OCI-M2 (cell line): ENCODE data around the gene DTX3.
"Not testable (repeated sequence)": the region's sequence is repeated elsewhere in the genome, so short reads cannot be mapped to it uniquely, and the experiment has no call there.

ENCODE experiments used
- DNase-seq: peaks from one replicate; lab custom pipeline; 2025; ENCODE audit not compliant: unreplicated experiment; lab: John Stamatoyannopoulos, UW

DTX3 gene

GRCh38 chr12:57631566-57632072 lies 27.0 kb downstream of the DTX3 start:
- no peak for DNase-seq

GRCh38 chr12:57632073-57632957 lies 27.7 kb downstream of the DTX3 start:
- DNase-seq: no peak

GRCh38 chr12:57632958-57633840 lies 28.6 kb downstream of the DTX3 start, which contains the start of gene B4GALNT1:
TSS of gene B4GALNT1 (minus strand) at chr12:57633201. CDS start at chr12:57632132, 1,069 bp downstream.
- DNase-seq: no peak

- DNase-seq: not testable (repeated sequence)
Measured at GRCh38 chr12:57636731-57637130, 32.1 kb downstream of the DTX3 start.

GRCh38 chr12:57637364-57637763 lies 32.7 kb downstream of the DTX3 start:
- no peak for DNase-seq

GRCh38 chr12:57638096-57638495 lies 33.5 kb downstream of the DTX3 start:
- no peak for DNase-seq

GRCh38 chr12:57640175-57641042 lies 35.8 kb downstream of the DTX3 start:
- no peak for DNase-seq

GRCh38 chr12:57641699-57642442 lies 37.2 kb downstream of the DTX3 start:
- DNase-seq: no peak

- not testable (repeated sequence) for DNase-seq
Measured at GRCh38 chr12:57645990-57646658, 41.5 kb downstream of the DTX3 start.

GRCh38 chr12:57646659-57647049 lies 42.0 kb downstream of the DTX3 start:
- not testable (repeated sequence) for DNase-seq

- no peak for DNase-seq
Measured at GRCh38 chr12:57654042-57654441, 49.4 kb downstream of the DTX3 start.

GRCh38 chr12:57655541-57656240 lies 51.1 kb downstream of the DTX3 start:
- no peak for DNase-seq

GRCh38 chr12:57656408-57656807 lies 51.8 kb downstream of the DTX3 start:
- not testable (repeated sequence) for DNase-seq

- DNase-seq: no peak
Measured at GRCh38 chr12:57657744-57658143, 53.1 kb downstream of the DTX3 start.

GRCh38 chr12:57658890-57659289 lies 54.3 kb downstream of the DTX3 start:
- no peak for DNase-seq
